ENCODE data around the gene MFAP4. TPM values are rescaled to one million over a fixed set of nuclear protein-coding genes. Genes with fewer than 3 reads are reported as not detected.

MFAP4 gene
- total and polyA plus RNA-seq, 10 donors = 10.1 to 48.4 (median 19.9) TPM

DNA sequence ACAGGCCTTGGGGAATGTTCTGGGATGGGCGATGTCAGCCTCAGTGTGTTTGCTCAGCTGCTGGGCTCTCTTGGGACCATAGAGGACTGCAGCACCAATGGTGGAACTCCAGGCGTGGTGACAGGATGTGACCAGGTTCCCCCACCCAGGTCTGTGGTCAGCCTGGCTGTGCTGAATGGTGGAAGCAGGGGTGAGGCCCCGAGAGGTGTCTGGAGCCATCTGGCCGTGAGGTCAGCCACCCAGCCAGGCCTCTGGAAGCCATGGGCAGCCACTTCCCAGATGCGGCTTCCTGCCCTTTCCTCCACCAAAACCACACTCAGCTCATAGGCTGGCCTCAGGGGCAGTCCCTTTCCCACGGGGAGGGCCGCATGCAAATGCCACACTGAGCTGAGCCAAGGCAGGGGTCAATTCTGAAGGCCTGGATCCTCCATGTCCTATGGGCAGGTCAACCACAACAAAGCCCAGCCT is 16.5 kb downstream of the MFAP4 start:
- Histone ChIP-seq H3K4me3 (peak overlapping the region in 1 of 8 donors; percentile 6), H3K9me3 (no peaks in the 10 kb centered on the region), H3K4me1 (peaks cover 20 to 53% (median 39%) of the 10 kb centered on the region in 6 donors), H3K36me3 (no peaks in the 10 kb centered on the region), H3K27ac (peak overlapping the region in 7 of 8 donors; percentile 13 to 84 (median 63)), H3K27me3 (replicated peaks in 1 of 7) (no peaks in the 10 kb centered on the region)
- 16 to 28% (median 18%) methylated on average over 4 to 7 of the region's 7 CpGs for WGBS, 5 donors
- TF ChIP-seq POLR2AphosphoS5 (IDR thresholded peaks at IDR 0.05) (peak; percentile 17 to 60 (median 55)), POLR2A (IDR thresholded peaks at IDR 0.05) (no peak)
- TF ChIP-seq, protein P1, sequence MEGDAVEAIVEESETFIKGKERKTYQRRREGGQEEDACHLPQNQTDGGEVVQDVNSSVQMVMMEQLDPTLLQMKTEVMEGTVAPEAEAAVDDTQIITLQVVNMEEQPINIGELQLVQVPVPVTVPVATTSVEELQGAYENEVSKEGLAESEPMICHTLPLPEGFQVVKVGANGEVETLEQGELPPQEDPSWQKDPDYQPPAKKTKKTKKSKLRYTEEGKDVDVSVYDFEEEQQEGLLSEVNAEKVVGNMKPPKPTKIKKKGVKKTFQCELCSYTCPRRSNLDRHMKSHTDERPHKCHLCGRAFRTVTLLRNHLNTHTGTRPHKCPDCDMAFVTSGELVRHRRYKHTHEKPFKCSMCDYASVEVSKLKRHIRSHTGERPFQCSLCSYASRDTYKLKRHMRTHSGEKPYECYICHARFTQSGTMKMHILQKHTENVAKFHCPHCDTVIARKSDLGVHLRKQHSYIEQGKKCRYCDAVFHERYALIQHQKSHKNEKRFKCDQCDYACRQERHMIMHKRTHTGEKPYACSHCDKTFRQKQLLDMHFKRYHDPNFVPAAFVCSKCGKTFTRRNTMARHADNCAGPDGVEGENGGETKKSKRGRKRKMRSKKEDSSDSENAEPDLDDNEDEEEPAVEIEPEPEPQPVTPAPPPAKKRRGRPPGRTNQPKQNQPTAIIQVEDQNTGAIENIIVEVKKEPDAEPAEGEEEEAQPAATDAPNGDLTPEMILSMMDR (IDR thresholded peaks at IDR 0.05 in 8 of 11, conservative IDR thresholded peaks at IDR 0.05 in 3 of 11) = no peak
- intact Hi-C loops (cut with DNase I; ENCODE audit: low total_unique reads) = no loop called here
- DNase-seq = peak; percentile 86

- Histone ChIP-seq H3K4me1 (peaks cover 20 to 53% (median 39%) of the 10 kb centered on the region in 6 donors), H3K36me3 (no peaks in the 10 kb centered on the region), H3K27ac (peak overlapping the region in 7 of 8 donors; percentile 13 to 84 (median 63)), H3K4me3 (peak overlapping the region in 1 of 8 donors; percentile 6), H3K27me3 (replicated peaks in 1 of 7) (no peaks in the 10 kb centered on the region), H3K9me3 (no peaks in the 10 kb centered on the region)
- peak in 2 of 3 donors; percentile 41 to 78 for TF ChIP-seq POLR2AphosphoS5 (IDR thresholded peaks at IDR 0.05)
- TF ChIP-seq, protein P1 (IDR thresholded peaks at IDR 0.05 in 8 of 11, conservative IDR thresholded peaks at IDR 0.05 in 3 of 11) = no peak
- intact Hi-C loops (cut with DNase I; ENCODE audit: low total_unique reads) = no loop called here
- DNase-seq = peak; percentile 82
- WGBS, 5 donors = 49 to 63% (median 53%) methylated on average over 12 of the region's 12 CpGs
Observed at GRCh38 chr17:19369846-19370492, 17.0 kb downstream of the MFAP4 start.

DNA sequence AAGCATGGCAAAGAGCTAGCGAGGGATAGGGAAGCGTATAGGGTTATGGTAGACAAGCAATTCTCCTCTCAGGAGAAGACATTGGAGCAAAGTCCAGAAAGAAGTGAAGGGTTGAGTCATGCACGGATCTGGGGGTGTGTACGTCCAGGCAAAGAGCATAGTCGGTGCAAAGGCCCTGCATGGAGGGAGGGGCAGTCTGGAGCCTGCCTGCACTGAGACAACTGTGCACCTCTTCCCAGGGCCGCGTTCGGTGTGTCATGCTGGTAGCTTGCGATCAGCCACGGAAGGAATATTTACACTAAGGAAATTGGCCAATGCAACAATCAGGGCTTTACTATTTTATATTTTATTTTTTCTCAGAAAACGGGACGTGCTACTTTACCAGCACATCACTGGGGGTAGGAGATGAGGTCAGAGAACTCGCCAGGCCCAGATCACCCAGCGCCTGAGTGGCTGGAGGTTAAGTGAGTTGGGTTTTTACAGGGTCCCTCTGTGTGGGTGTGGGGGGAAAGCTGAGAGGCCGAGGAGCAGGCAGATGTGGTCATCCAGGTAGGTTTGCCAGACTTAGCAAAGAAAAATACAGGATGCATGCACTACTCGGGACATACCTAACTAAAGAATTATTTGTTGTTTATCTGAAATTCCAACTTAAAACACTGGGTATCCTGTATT is 17.7 kb downstream of the MFAP4 start:
- 89 to 95% (median 91%) methylated on average over 16 of the region's 16 CpGs for WGBS, 5 donors
- TF ChIP-seq, protein P1 (IDR thresholded peaks at IDR 0.05 in 8 of 11, conservative IDR thresholded peaks at IDR 0.05 in 3 of 11) = no peak
- TF ChIP-seq POLR2AphosphoS5 (IDR thresholded peaks at IDR 0.05) = no peak
- no peak for TF ChIP-seq POLR2A (IDR thresholded peaks at IDR 0.05)
- Histone ChIP-seq H3K4me1 (peaks cover 20 to 53% (median 39%) of the 10 kb centered on the region in 6 donors), H3K27me3 (replicated peaks in 1 of 7) (no peaks in the 10 kb centered on the region), H3K27ac (peak overlapping the region in 6 of 8 donors; percentile 13 to 84 (median 64)), H3K36me3 (no peaks in the 10 kb centered on the region), H3K4me3 (no peak overlapping the region), H3K9me3 (no peaks in the 10 kb centered on the region)
- intact Hi-C loops (cut with DNase I; ENCODE audit: low total_unique reads) = no loop called here
- DNase-seq = no peak

- no peak overlapping the region for H3K4me3 ChIP-seq
- peak overlapping the region in 2 of 8 donors; percentile 77 to 84 for H3K27ac ChIP-seq
- H3K4me1 ChIP-seq = peaks cover 20 to 48% (median 40%) of the 10 kb centered on the region in 6 donors
- no peaks in the 10 kb centered on the region for H3K27me3 ChIP-seq (replicated peaks in 1 of 7)
- 88 to 93% (median 90%) methylated on average over 4 of the region's 4 CpGs for WGBS, 5 donors
- H3K36me3 ChIP-seq = no peaks in the 10 kb centered on the region
- TF ChIP-seq, protein P1 (IDR thresholded peaks at IDR 0.05 in 8 of 11, conservative IDR thresholded peaks at IDR 0.05 in 3 of 11) = no peak
- no peak for TF ChIP-seq POLR2AphosphoS5 (IDR thresholded peaks at IDR 0.05)
- TF ChIP-seq POLR2A (IDR thresholded peaks at IDR 0.05) = no peak
- DNase-seq = no peak
- H3K9me3 ChIP-seq = no peaks in the 10 kb centered on the region
- intact Hi-C loops (cut with DNase I; ENCODE audit: low total_unique reads) = no loop called here
Observed at GRCh38 chr17:19368229-19368628, 18.8 kb downstream of the MFAP4 start.

All from spleen (tissue), 11 donors.